BJ (cell line): ENCODE measurements around the gene TREX2. TPM values are rescaled to one million over a fixed set of nuclear protein-coding genes. Genes with fewer than 3 reads are reported as not detected.

Experiments used
- CTCF ChIA-PET: fragments of 350-600 bp; formaldehyde crosslinking; extraction: SDS; loops from one replicate; lab custom pipeline; 2021; ENCODE audit warnings: antibody characterized with exemption, inconsistent platforms; lab: Yijun Ruan, JAX
- POLR2A ChIA-PET: fragments of 300-600 bp; sonication (Branson Sonifier 250); formaldehyde crosslinking; extraction: SDS; loops from one replicate; lab custom pipeline; 2021; ENCODE audit warnings: antibody characterized with exemption; lab: Charles Lee
- DNase-seq: peaks from one replicate; pipeline ENCODE4 v3.0.0-alpha.2; 2011; ENCODE audit warnings: low read depth
- H3K27me3 ChIP-seq: 2 replicates; pipeline ENCODE4 v1.6.0; 2011; ENCODE audit warnings: low read length; ENCODE audit not compliant: control insufficient read depth, insufficient read depth
- H3K36me3 ChIP-seq: 2 replicates; pipeline ENCODE4 v1.5.1; 2011; ENCODE audit warnings: low read length; ENCODE audit not compliant: control insufficient read depth, insufficient read depth
- H3K4me3 ChIP-seq: 2 replicates; pipeline ENCODE4 v1.5.1; 2011; ENCODE audit warnings: low read depth, mild to moderate bottlenecking, control low read depth, low read length
- CTCF ChIP-seq: IDR thresholded peaks from 2 replicates; pipeline ENCODE4 v1.5.1; 2011; ENCODE audit warnings: low read depth, mild to moderate bottlenecking, control low read depth, inconsistent platforms, low read length, moderate library complexity; ENCODE audit not compliant: insufficient read depth
- polyA plus RNA-seq: library from polyadenylated mRNA; depleted of rRNA; stranded (reverse); fragments of >200 nt; gene quantifications from 2 replicates; pipeline ENCODE4 v1.2.3, GENCODE V29; 2011; rRNA removed
- small RNA-seq: library from RNA; depleted of rRNA; stranded (forward); fragments of <200 nt; gene quantifications from one replicate; pipeline ENCODE3, GENCODE V24; 2012; ENCODE audit warnings: low replicate concordance, low read depth; ENCODE audit not compliant: insufficient read length

The TREX2 gene
- polyA plus RNA-seq, 1 experiment = 1.1 TPM

DNA sequence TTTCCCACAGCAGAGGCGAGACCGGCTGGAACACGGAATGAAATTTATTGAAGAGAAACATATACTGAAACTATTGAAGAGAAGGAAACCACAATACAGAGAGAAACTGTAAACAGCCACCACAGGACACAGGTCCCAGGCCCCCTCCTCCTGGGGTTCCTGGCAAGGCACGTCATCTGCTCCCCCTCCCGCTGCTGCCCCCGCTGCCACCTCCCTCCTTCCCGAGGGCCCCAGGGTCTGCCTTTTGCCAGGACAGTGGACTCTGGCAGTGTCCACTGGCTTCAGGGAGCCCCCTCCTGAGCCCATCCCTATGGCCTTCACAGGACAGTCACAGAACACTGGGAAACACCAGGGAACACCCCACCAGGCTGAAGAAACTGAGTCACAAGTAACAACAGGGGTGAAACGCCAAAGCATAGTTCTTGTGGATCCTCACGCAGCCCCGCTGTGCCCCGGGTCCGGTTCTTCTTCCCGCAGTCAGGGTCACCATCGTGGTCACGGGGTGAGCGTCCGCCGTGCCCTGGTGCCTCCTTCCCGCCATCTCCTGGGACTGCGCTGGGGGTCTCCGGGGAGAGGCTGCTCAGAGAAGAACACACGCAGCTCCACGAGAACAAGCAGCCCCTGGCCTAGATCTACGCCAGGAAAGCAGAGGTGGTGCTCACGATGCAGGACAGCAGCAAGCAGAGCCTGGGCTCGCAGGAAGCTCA lies 50.1 kb downstream of the TREX2 start:
- no peaks in the 10 kb centered on the region for H3K36me3 ChIP-seq
- ChIA-PET POLR2A (no interaction called here), CTCF (no interaction called here)
- TF ChIP-seq CTCF = no peak
- H3K27me3 ChIP-seq = no peaks in the 10 kb centered on the region
- no peak for DNase-seq
- no peak overlapping the region for H3K4me3 ChIP-seq

DNA sequence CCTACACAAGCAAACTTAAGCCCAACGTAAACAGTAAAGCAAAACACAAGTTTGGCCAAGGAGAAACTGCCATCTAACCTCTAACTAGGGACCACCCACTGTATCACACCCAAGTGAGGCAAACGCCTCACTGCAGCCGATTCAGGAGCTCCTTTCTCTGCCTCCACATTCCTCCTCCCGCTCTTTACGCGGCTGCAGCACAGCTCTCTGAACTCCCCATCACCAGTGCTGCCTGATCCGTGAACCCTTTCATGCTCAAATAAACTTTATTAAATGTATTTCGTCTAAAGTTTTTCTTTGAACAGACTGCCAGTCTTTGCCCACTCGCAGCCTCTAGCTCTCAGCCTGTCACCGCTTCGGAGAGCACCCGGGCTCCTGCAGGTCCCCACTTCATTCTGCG lies 51.2 kb downstream of the TREX2 start:
- DNase-seq = no peak
- TF ChIP-seq CTCF = no peak
- Histone ChIP-seq H3K36me3 (no peaks in the 10 kb centered on the region), H3K4me3 (no peak overlapping the region), H3K27me3 (no peaks in the 10 kb centered on the region)
- CTCF ChIA-PET = interaction anchor here (0.6 to 1.1 kb wide), 2 partner anchors 43 to 425 kb away, joined by 3 to 4 read pairs; no protein-coding TSS in a partner anchor
- POLR2A ChIA-PET = no interaction called here

Small RNA genes lying within 50 kb of the gene (small RNA-seq; reads per million reads assigned to genes)
- not detected for gene RN7SL667P

Other genes with a start within 250 kb of the TREX2 start
- not detected in 2 replicates for gene PNMA6F, start 124.3 kb downstream of the TREX2 start, polyA plus RNA-seq
- 12.0 and 13.2 TPM in 2 replicates for gene ZNF275, start 111.9 kb downstream of the TREX2 start, polyA plus RNA-seq
- gene PNMA6E, start 44.7 kb downstream of the TREX2 start, polyA plus RNA-seq = not detected in 2 replicates
- 0.36 TPM in 2 replicates for gene ZFP92, start 34.6 kb downstream of the TREX2 start, polyA plus RNA-seq
- 26.8 and 38.4 TPM in 2 replicates for gene HAUS7, start 24.5 kb upstream of the TREX2 start, polyA plus RNA-seq
- gene BGN, start 48.9 kb upstream of the TREX2 start, polyA plus RNA-seq = 284 and 487 TPM in 2 replicates
- gene ATP2B3, start 71.6 kb upstream of the TREX2 start, polyA plus RNA-seq = 0.02 TPM in 1 of 2 replicates, not detected in the other
- 32.1 and 44.0 TPM in 2 replicates for gene CCNQ, start 153.1 kb upstream of the TREX2 start, polyA plus RNA-seq
- 0.04 and 0.06 TPM in 2 replicates for gene DUSP9, start 201.1 kb upstream of the TREX2 start, polyA plus RNA-seq
- 0.22 and 0.28 TPM in 2 replicates for gene PNCK, start 227.8 kb upstream of the TREX2 start, polyA plus RNA-seq
- 8.3 and 11.9 TPM in 2 replicates for gene SLC6A8, start 241.9 kb upstream of the TREX2 start, polyA plus RNA-seq